ENCODE data around the gene ZNF846. TPM values are rescaled to one million over a fixed set of nuclear protein-coding genes. Genes with fewer than 3 reads are reported as not detected.

The ZNF846 gene
- total RNA-seq, result 2.6 and 5.1 TPM in 2 replicates

DNA sequence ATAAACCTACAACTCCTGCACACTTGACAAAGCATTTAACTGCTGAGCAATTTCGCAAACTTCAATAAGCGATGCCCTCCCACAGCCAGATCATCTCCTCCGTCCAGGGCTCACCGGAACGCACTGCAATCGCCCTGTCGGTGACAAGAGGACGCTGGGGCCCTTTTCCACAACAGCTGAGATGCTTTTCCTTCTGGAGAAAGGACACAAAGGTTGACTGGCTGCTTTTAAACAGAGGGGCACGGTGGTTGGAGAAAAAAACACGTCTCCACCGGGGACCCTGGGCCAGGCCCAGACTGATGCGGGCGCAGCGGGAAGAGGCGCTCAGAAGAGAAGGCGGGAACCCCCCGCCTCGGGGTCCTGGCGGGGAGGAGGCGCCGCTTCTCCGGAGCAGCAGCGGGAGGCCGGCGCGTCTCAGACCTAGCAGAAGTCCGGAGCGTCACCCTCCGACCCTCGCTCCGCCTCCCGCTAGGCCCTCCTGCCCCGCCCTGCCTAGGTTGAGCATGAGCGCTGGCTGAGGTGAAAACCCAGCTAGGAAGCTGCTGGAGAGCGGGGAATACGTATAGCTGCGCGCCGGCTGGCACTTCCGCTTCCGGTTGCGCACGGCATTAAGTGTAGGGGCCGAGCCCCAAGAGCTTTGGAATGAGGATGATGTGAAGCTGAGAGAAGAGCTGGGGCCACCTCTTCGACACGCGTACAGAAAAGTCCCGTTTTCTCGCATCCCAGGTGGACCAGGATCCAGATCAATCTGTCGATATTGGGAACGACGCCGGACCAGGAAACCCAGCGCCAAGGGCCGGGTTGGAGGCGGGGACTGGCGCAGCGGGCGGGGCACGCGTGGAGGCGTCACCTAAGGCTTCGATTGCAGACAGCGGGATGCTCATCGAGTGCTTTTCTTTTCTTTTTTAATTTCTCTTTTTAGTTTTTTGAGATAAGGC is at the start of gene ZNF846:
Gene ZNF846 (minus strand): TSS at position 564 of the 938 bp plus-strand sequence. CDS start 3,788 bp downstream, outside the sequence.

Other genes with a start within 250 kb of the ZNF846 start
- 15.2 and 17.3 TPM in 2 replicates for gene ZNF426, start 230.1 kb downstream of the ZNF846 start, total RNA-seq
- gene ZNF121, start 184.2 kb downstream of the ZNF846 start, total RNA-seq, result 50.8 and 58.4 TPM in 2 replicates
- 42.2 and 44.5 TPM in 2 replicates for gene ZNF561, start 147.5 kb downstream of the ZNF846 start, total RNA-seq
- 38.2 and 52.8 TPM in 2 replicates for gene ZNF562, start 93.6 kb downstream of the ZNF846 start, total RNA-seq
- gene FBXL12, start 50.3 kb upstream of the ZNF846 start, total RNA-seq, result 6.2 and 7.0 TPM in 2 replicates
- 121 and 211 TPM in 2 replicates for gene UBL5, start 59.2 kb upstream of the ZNF846 start, total RNA-seq
- gene PIN1, start 66.6 kb upstream of the ZNF846 start, total RNA-seq, result 79.5 and 89.2 TPM in 2 replicates
- gene OLFM2, start 167.8 kb upstream of the ZNF846 start, total RNA-seq, result 1.1 and 24.3 TPM in 2 replicates
- 1.2 TPM in 1 of 2 replicates, not detected in the other for gene COL5A3, start 241.8 kb upstream of the ZNF846 start, total RNA-seq
- gene RDH8, start 244.7 kb upstream of the ZNF846 start, total RNA-seq, result not detected in 2 replicates